Fibroblast of pulmonary artery (primary cell): ENCODE results near the gene LTK.
A peak's percentile ranks its signal among the peaks of the same experiment; 100 is the strongest.

Source experiments
- DNase-seq: peaks from one replicate; pipeline ENCODE4 v3.0.0-alpha.2; 2010; ENCODE audit warnings: low read depth
- H3K4me3 ChIP-seq: replicated peaks from 2 replicates; pipeline ENCODE4 v1.5.1; 2011; ENCODE audit warnings: low read depth, mild to moderate bottlenecking, control low read depth, low read length, moderate library complexity
- TF ChIP-seq, protein P1 (sequence below): IDR thresholded peaks from 2 replicates; pipeline ENCODE4 v1.5.1; 2011; ENCODE audit warnings: mild to moderate bottlenecking, control low read depth, low read length, inconsistent platforms; ENCODE audit errors: missing control alignments

The LTK gene

DNA sequence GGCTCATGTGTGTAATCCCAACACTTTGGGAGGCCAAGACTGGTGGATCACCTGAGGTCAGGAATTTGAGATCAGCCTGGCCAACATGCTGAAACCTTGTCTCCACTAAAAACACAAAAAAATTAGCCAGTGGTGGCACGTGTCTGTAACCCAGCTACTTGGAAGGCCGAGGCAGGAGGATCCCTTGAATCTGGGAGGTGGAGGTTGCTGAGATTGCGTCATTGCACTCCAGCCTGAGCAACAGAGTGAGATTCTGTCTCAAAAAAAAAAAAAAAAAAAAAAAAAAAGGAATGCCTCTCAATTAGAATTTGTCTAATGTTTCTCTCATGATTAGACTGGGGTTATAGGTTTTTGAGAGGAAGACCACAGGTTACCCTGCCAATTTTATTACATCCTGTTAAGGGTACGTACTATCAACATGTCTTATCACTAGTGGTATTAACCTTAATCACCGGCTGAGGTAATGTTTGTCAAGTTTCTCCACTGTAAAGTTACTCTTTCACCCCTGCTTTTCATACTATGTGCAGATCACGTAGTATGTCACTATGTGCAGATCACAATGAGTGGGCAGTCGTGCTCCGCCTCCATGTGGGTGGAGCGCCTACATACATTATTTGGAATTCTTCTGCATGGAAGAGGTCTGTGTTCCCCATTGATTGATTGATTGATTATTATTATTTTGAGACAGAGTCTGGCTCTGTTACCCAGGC, 36.6 kb upstream of the LTK start:
- no peak for DNase-seq
- TF ChIP-seq, protein P1, sequence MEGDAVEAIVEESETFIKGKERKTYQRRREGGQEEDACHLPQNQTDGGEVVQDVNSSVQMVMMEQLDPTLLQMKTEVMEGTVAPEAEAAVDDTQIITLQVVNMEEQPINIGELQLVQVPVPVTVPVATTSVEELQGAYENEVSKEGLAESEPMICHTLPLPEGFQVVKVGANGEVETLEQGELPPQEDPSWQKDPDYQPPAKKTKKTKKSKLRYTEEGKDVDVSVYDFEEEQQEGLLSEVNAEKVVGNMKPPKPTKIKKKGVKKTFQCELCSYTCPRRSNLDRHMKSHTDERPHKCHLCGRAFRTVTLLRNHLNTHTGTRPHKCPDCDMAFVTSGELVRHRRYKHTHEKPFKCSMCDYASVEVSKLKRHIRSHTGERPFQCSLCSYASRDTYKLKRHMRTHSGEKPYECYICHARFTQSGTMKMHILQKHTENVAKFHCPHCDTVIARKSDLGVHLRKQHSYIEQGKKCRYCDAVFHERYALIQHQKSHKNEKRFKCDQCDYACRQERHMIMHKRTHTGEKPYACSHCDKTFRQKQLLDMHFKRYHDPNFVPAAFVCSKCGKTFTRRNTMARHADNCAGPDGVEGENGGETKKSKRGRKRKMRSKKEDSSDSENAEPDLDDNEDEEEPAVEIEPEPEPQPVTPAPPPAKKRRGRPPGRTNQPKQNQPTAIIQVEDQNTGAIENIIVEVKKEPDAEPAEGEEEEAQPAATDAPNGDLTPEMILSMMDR = no peak
- H3K4me3 ChIP-seq = no peak overlapping the region

DNA sequence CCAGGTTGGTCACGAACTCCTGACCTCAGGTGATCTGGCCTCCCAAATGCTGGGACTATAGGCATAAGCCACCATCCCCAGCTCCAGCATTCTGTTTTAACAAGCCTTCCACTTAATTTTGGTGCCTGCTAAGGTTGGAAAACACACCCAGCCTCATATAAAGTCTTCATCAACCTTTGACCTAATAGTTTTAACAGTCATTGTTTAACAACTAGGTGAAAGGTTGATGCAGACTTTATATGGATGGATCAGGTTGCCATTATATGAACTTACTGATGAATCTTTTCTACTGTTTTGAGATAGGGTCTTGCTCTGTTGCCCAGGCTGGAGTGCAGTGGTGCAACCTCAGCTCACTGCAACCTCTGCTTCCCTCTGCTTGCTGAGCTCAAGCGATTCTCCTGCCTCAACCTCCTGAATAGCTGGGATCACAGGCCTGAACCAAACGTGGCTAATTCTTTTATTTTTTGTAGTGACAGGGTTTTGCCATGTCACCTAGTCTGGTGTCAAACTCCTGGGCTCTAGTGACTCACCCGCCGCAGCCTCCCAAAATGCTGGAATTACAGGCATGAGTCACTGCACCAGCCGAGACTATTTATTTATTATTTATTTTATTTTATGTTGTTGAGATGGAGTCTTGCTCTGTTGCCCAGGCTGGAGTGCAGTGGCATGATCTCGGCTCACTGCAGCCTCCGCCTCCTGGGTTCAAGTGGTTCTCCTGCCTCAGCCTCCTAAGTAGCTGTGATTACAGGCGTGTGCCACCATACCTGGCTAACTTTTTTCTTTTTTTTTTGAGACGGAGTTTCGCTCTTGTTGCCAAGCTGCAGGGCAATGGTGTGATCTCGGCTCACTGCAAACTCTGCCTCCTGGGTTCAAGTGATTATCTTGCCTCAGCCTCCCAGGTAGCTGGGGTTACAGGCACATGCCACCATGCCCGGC, 33.5 kb upstream of the LTK start:
- TF ChIP-seq, protein P1 = no peak
- peak; percentile 42 for DNase-seq

DNA sequence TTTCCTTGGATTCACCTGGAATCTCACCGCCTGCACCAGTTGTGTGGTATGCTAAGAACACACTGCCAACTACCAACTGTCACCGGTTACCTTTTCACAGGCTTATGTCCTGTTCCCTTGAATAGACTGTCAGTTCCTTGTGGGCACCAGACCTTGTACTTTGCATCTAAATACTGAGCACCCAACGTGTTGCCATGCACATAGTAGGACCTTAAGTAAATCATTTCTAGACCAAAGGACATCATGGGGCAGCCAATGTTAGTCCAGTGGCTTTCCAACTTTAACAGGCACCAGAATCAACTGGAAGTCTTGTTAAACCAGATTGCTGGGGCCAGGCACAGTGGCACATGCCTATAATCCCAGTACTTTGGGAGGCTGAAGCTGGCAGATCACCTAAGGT, 31.6 kb upstream of the LTK start:
- no peak overlapping the region for H3K4me3 ChIP-seq
- TF ChIP-seq, protein P1 = no peak
- no peak for DNase-seq

More for the DNA sequence above, 33.5 kb upstream of the LTK start:
- no peak overlapping the region for H3K4me3 ChIP-seq

DNA sequence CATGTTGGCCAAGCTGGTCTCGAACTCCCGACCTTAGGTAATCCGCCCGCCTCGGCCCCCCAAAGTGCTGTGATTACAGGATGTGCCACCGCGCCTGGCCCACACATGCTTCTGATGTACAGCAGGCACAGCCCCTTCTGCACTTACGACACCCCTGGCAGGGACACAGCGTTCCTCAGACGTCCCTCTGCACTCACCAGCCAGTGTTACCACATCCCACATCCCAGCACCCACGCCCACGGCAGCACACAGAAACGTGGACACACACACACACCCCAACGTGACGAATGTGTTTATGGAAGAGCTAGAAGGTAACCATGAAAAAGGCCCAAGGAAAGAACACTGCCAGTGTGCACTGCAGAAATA, 31.0 kb upstream of the LTK start:
- H3K4me3 ChIP-seq = peak overlapping the region; percentile 98
- DNase-seq = no peak
- TF ChIP-seq, protein P1 = no peak

DNA sequence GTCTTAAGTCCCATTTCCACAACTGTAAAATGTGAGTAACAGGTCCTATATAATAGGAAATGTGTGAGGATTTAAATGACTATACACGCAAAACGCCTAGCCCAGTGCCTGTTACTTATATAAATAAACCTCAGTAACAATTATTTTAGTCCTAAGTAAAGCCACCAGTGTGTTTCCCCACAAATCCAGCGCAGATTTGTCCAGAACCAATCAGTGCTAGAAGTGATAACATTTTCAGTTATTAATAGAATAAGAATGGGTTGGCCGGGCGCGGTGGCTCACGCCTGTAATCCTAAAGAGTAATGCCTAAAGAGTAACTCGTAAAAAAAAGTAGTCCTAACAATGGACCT, 29.9 kb upstream of the LTK start:
- DNase-seq = no peak
- H3K4me3 ChIP-seq = peak overlapping the region; percentile 98
- TF ChIP-seq, protein P1 = no peak

DNA sequence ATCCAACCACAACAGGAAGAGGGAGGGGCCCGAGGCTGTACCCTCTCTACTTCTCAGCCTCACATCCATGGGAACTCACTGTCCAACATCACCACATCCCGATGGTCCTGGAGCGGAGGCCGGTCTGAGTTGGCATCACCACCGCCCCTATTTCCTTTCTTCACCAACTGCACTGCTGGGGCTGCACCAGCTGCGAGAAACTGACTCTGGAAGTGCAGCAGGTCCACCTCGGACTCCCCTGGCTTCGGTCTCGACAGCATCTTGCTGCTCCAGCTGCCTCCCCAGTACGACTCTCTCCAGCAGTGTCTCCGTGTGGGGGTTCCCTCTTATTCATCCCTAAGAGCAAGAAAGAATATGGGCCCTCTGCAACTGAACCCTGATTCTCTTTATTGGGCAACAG, 23.2 kb upstream of the LTK start:
- TF ChIP-seq, protein P1 = no peak
- DNase-seq = no peak
- no peak overlapping the region for H3K4me3 ChIP-seq
